ENCODE data around the gene GNG12. TPM values are rescaled to one million over a fixed set of nuclear protein-coding genes. Genes with fewer than 3 reads are reported as not detected.

GNG12 gene
- total RNA-seq, 1 experiment from 2014 or later: 12.5 TPM

- POLR2A ChIA-PET: interaction anchor here (1.3 kb wide), 1 partner anchor 87 kb away, joined by 7 read pairs; the partner anchor contains the start of gene GADD45A
Observed at GRCh38 chr1:67771749-67772148, 61.5 kb downstream of the GNG12 start.

GRCh38 chr1:67771152-67771551, 62.1 kb downstream of the GNG12 start:
- no peak for DNase-seq
- Mint-ChIP-seq H3K27me3 (ENCODE audit: insufficient read depth, unreplicated experiment) (no peaks in the 10 kb centered on the region), H3K4me1 (ENCODE audit: low read depth, unreplicated experiment) (peaks cover 8% of the 10 kb centered on the region), H3K9me3 (ENCODE audit: unreplicated experiment) (no peaks in the 10 kb centered on the region), H3K4me3 (ENCODE audit: unreplicated experiment) (no peak overlapping the region), H3K27ac (ENCODE audit: unreplicated experiment) (no peak overlapping the region), H3K36me3 (ENCODE audit: insufficient read depth, unreplicated experiment) (no peaks in the 10 kb centered on the region)
- no peaks in the 10 kb centered on the region for H3K4me1 ChIP-seq
- H3K9me3 ChIP-seq: no peaks in the 10 kb centered on the region
- no peaks in the 10 kb centered on the region for H3K27me3 ChIP-seq (replicated peaks; ENCODE audit: control insufficient read depth, insufficient read depth, low read length)
- ChIA-PET CTCF (interaction anchor here (0.6 to 0.9 kb wide), 4 partner anchors 25 to 238 kb away, joined by 3 to 6 read pairs (median 4); no protein-coding TSS in a partner anchor), POLR2A (interaction anchor here (1.3 kb wide), 1 partner anchor 86 kb away, joined by 7 read pairs; the partner anchor contains the start of gene GADD45A)
- no peak overlapping the region for H3K4me3 ChIP-seq (ENCODE audit: low read depth, low read length)
- intact Hi-C loops (cut with micrococcal nuclease; ENCODE audit: unreplicated experiment): no loop called here
- H3K36me3 ChIP-seq (ENCODE audit: control insufficient read depth, insufficient read depth, low read length): no peaks in the 10 kb centered on the region
- TF ChIP-seq CTCF (IDR thresholded peaks at IDR 0.05; ENCODE audit: insufficient read depth in 1 of 2, low read depth in 1 of 2, low read length in 1 of 2, severe bottlenecking in 1 of 2, unreplicated experiment in 1 of 2): peak; percentile 5 to 24
- BruUV-seq (replicated peaks): no TSS peak

More at GRCh38 chr1:67771749-67772148, 61.5 kb downstream of the GNG12 start:
- H3K36me3 Mint-ChIP-seq (ENCODE audit: insufficient read depth, unreplicated experiment): no peaks in the 10 kb centered on the region
- H3K27me3 Mint-ChIP-seq (ENCODE audit: insufficient read depth, unreplicated experiment): no peaks in the 10 kb centered on the region
- H3K36me3 ChIP-seq (ENCODE audit: control insufficient read depth, insufficient read depth, low read length): no peaks in the 10 kb centered on the region
- no peak overlapping the region for H3K27ac Mint-ChIP-seq (ENCODE audit: unreplicated experiment)
- intact Hi-C loops (cut with micrococcal nuclease; ENCODE audit: unreplicated experiment): no loop called here
- H3K4me3 ChIP-seq (ENCODE audit: low read depth, low read length): no peak overlapping the region
- no peaks in the 10 kb centered on the region for H3K9me3 Mint-ChIP-seq (ENCODE audit: unreplicated experiment)
- BruUV-seq (replicated peaks): no TSS peak
- TF ChIP-seq CTCF (IDR thresholded peaks at IDR 0.05; ENCODE audit: insufficient read depth in 1 of 2, low read depth in 1 of 2, low read length in 1 of 2, severe bottlenecking in 1 of 2, unreplicated experiment in 1 of 2): no peak
- no peak overlapping the region for H3K4me3 Mint-ChIP-seq (ENCODE audit: unreplicated experiment)
- no peak for DNase-seq
- peaks cover 7% of the 10 kb centered on the region for H3K4me1 Mint-ChIP-seq (ENCODE audit: low read depth, unreplicated experiment)
- H3K4me1 ChIP-seq: no peaks in the 10 kb centered on the region
- CTCF ChIA-PET: interaction anchor here (0.6 to 0.9 kb wide), 3 partner anchors 78 to 239 kb away, joined by 3 to 6 read pairs (median 4); no protein-coding TSS in a partner anchor
- H3K9me3 ChIP-seq: no peaks in the 10 kb centered on the region
- no peaks in the 10 kb centered on the region for H3K27me3 ChIP-seq (replicated peaks; ENCODE audit: control insufficient read depth, insufficient read depth, low read length)

- no peaks in the 10 kb centered on the region for H3K36me3 Mint-ChIP-seq (ENCODE audit: insufficient read depth, unreplicated experiment)
- POLR2A ChIA-PET: no interaction called here
- H3K4me1 Mint-ChIP-seq (ENCODE audit: low read depth, unreplicated experiment): peaks cover 13% of the 10 kb centered on the region
- no peak overlapping the region for H3K27ac Mint-ChIP-seq (ENCODE audit: unreplicated experiment)
- H3K27me3 Mint-ChIP-seq (ENCODE audit: insufficient read depth, unreplicated experiment): no peaks in the 10 kb centered on the region
- Histone ChIP-seq H3K4me1 (no peaks in the 10 kb centered on the region), H3K9me3 (no peaks in the 10 kb centered on the region), H3K4me3 (ENCODE audit: low read depth, low read length) (no peak overlapping the region), H3K27me3 (replicated peaks; ENCODE audit: control insufficient read depth, insufficient read depth, low read length) (no peaks in the 10 kb centered on the region), H3K36me3 (ENCODE audit: control insufficient read depth, insufficient read depth, low read length) (no peaks in the 10 kb centered on the region)
- no TSS peak for BruUV-seq (replicated peaks)
- H3K4me3 Mint-ChIP-seq (ENCODE audit: unreplicated experiment): no peak overlapping the region
- TF ChIP-seq CTCF (IDR thresholded peaks at IDR 0.05; ENCODE audit: insufficient read depth in 1 of 2, low read depth in 1 of 2, low read length in 1 of 2, severe bottlenecking in 1 of 2, unreplicated experiment in 1 of 2): no peak
- DNase-seq: no peak
- H3K9me3 Mint-ChIP-seq (ENCODE audit: unreplicated experiment): no peaks in the 10 kb centered on the region
- CTCF ChIA-PET: interaction anchor here (1.0 to 1.2 kb wide), 2 partner anchors 62 to 234 kb away, joined by 3 to 5 read pairs; no protein-coding TSS in a partner anchor
- intact Hi-C loops (cut with micrococcal nuclease; ENCODE audit: unreplicated experiment): loop anchor here (5.0 kb wide), 1 partner anchor 63 kb away; the partner anchor contains the start of gene GNG12
Observed at GRCh38 chr1:67769633-67770256, 63.5 kb downstream of the GNG12 start.
